SK-N-SH (cell line): ENCODE results near the gene SIM2.

Source experiments
- FOXJ3 ChIP-seq: sonication (generic); formaldehyde crosslinking; IDR thresholded peaks from 2 replicates; pipeline ENCODE4 v1.5.1; 2020; ENCODE audit warnings: mild to moderate bottlenecking, missing genetic modification reagents
- PBX3 ChIP-seq: IDR thresholded peaks from 2 replicates; pipeline ENCODE4; 2012
- REST ChIP-seq: IDR thresholded peaks from 2 replicates; pipeline ENCODE4 v1.6.1; 2012; ENCODE audit warnings: mild to moderate bottlenecking, low read depth, low read length, moderate library complexity
- TF ChIP-seq, protein P1 (sequence below): fragments of 200-600 bp; sonication (generic); IDR thresholded peaks from 2 replicates; pipeline ENCODE4 v1.6.1; 2017; ENCODE audit warnings: antibody characterized with exemption, mild to moderate bottlenecking, moderate library complexity

DNA sequence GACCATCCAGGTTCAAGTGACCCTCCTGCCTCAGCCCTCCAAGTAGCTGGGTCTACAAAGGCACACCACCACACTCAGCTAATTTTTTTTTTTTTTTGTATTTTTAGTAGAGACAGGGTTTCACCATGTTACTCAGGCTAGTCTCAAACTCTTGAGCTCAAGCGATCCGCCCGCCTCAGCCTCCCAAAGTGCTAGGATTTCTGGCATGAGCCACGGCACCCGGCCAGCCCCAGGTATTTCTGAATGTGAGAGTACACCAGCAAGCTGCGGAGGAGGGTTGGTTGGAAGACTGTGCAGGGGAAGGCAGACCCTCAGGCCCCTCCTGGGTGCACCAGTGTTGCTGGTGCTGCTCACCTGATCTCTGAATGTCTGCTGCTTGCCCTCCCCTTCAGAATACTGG is 33.1 kb upstream of the SIM2 start:
- TF ChIP-seq REST = no peak
- no peak for TF ChIP-seq FOXJ3
- TF ChIP-seq, protein P1, sequence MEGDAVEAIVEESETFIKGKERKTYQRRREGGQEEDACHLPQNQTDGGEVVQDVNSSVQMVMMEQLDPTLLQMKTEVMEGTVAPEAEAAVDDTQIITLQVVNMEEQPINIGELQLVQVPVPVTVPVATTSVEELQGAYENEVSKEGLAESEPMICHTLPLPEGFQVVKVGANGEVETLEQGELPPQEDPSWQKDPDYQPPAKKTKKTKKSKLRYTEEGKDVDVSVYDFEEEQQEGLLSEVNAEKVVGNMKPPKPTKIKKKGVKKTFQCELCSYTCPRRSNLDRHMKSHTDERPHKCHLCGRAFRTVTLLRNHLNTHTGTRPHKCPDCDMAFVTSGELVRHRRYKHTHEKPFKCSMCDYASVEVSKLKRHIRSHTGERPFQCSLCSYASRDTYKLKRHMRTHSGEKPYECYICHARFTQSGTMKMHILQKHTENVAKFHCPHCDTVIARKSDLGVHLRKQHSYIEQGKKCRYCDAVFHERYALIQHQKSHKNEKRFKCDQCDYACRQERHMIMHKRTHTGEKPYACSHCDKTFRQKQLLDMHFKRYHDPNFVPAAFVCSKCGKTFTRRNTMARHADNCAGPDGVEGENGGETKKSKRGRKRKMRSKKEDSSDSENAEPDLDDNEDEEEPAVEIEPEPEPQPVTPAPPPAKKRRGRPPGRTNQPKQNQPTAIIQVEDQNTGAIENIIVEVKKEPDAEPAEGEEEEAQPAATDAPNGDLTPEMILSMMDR = no peak
- TF ChIP-seq PBX3 = no peak
